ENCODE results near the gene KCNQ4.

Gene KCNQ4

GRCh38 chr1:40856656-40857302, 73.2 kb downstream of the KCNQ4 start:
- no peaks in the 10 kb centered on the region for H3K27me3 ChIP-seq (ENCODE audit: insufficient read depth, low read length)
- no peaks in the 10 kb centered on the region for H4K20me1 ChIP-seq (ENCODE audit: insufficient read depth, low read length)
- no peak overlapping the region for H2AFZ ChIP-seq (ENCODE audit: low read length)
- no peak overlapping the region for H3K4me3 ChIP-seq (ENCODE audit: low read depth, low read length, poor library complexity, severe bottlenecking)
- H3K36me3 ChIP-seq (ENCODE audit: insufficient read depth, low read length) = no peaks in the 10 kb centered on the region
- H3K4me1 ChIP-seq (ENCODE audit: insufficient read depth, low read length, severe bottlenecking) = no peaks in the 10 kb centered on the region
- H3K27ac ChIP-seq (ENCODE audit: low read depth, low read length, poor library complexity, severe bottlenecking) = no peak overlapping the region
- H3K9me3 ChIP-seq (ENCODE audit: low read length) = no peaks in the 10 kb centered on the region
- no peaks in the 10 kb centered on the region for H3K79me2 ChIP-seq (ENCODE audit: insufficient read depth, low read length)
- no peaks in the 10 kb centered on the region for H3F3A ChIP-seq (ENCODE audit: insufficient read depth, low read length)
- H3K9me2 ChIP-seq (ENCODE audit: low read depth, low read length) = no peaks in the 10 kb centered on the region
- no peak overlapping the region for H3K9ac ChIP-seq (ENCODE audit: low read length)
- TF ChIP-seq CTCF (IDR thresholded peaks at IDR 0.05; ENCODE audit: low read length) (no peak), EZH2 (IDR thresholded peaks at IDR 0.05; ENCODE audit: borderline replicate concordance, low read length) (no peak)
- no peak overlapping the region for H3K4me2 ChIP-seq (ENCODE audit: low read length)

GRCh38 chr1:40857737-40858136, 74.2 kb downstream of the KCNQ4 start:
- H3K36me3 ChIP-seq (ENCODE audit: insufficient read depth, low read length) = no peaks in the 10 kb centered on the region
- H3K4me1 ChIP-seq (ENCODE audit: insufficient read depth, low read length, severe bottlenecking) = no peaks in the 10 kb centered on the region
- H3K79me2 ChIP-seq (ENCODE audit: insufficient read depth, low read length) = no peaks in the 10 kb centered on the region
- H3K27ac ChIP-seq (ENCODE audit: low read depth, low read length, poor library complexity, severe bottlenecking) = no peak overlapping the region
- H3K27me3 ChIP-seq (ENCODE audit: insufficient read depth, low read length) = no peaks in the 10 kb centered on the region
- TF ChIP-seq EZH2 (IDR thresholded peaks at IDR 0.05; ENCODE audit: borderline replicate concordance, low read length) (no peak), CTCF (IDR thresholded peaks at IDR 0.05; ENCODE audit: low read length) (no peak)
- H3F3A ChIP-seq (ENCODE audit: insufficient read depth, low read length) = no peaks in the 10 kb centered on the region
- H4K20me1 ChIP-seq (ENCODE audit: insufficient read depth, low read length) = no peaks in the 10 kb centered on the region
- no peaks in the 10 kb centered on the region for H3K9me2 ChIP-seq (ENCODE audit: low read depth, low read length)
- no peak overlapping the region for H3K9ac ChIP-seq (ENCODE audit: low read length)
- no peaks in the 10 kb centered on the region for H3K9me3 ChIP-seq (ENCODE audit: low read length)
- no peak overlapping the region for H2AFZ ChIP-seq (ENCODE audit: low read length)
- no peak overlapping the region for H3K4me2 ChIP-seq (ENCODE audit: low read length)
- no peak overlapping the region for H3K4me3 ChIP-seq (ENCODE audit: low read depth, low read length, poor library complexity, severe bottlenecking)

GRCh38 chr1:40858856-40859416, 75.3 kb downstream of the KCNQ4 start:
- Histone ChIP-seq H3K9me3 (ENCODE audit: low read length) (no peaks in the 10 kb centered on the region), H3K36me3 (ENCODE audit: insufficient read depth, low read length) (no peaks in the 10 kb centered on the region), H3K79me2 (ENCODE audit: insufficient read depth, low read length) (no peaks in the 10 kb centered on the region), H3K4me3 (ENCODE audit: low read depth, low read length, poor library complexity, severe bottlenecking) (no peak overlapping the region), H4K20me1 (ENCODE audit: insufficient read depth, low read length) (no peaks in the 10 kb centered on the region), H3K9ac (ENCODE audit: low read length) (no peak overlapping the region), H3K27me3 (ENCODE audit: insufficient read depth, low read length) (no peaks in the 10 kb centered on the region), H3K4me1 (ENCODE audit: insufficient read depth, low read length, severe bottlenecking) (no peaks in the 10 kb centered on the region), H3F3A (ENCODE audit: insufficient read depth, low read length) (no peaks in the 10 kb centered on the region), H3K9me2 (ENCODE audit: low read depth, low read length) (no peaks in the 10 kb centered on the region), H3K4me2 (ENCODE audit: low read length) (no peak overlapping the region), H2AFZ (ENCODE audit: low read length) (no peak overlapping the region), H3K27ac (ENCODE audit: low read depth, low read length, poor library complexity, severe bottlenecking) (no peak overlapping the region)
- TF ChIP-seq EZH2 (IDR thresholded peaks at IDR 0.05; ENCODE audit: borderline replicate concordance, low read length) (no peak), CTCF (IDR thresholded peaks at IDR 0.05; ENCODE audit: low read length) (no peak)
